ENCODE data around the gene TGM2. TPM values are rescaled to one million over a fixed set of nuclear protein-coding genes. Genes with fewer than 3 reads are reported as not detected.

TGM2 gene
- polyA plus RNA-seq, 1 donor: 13.8 TPM

DNA sequence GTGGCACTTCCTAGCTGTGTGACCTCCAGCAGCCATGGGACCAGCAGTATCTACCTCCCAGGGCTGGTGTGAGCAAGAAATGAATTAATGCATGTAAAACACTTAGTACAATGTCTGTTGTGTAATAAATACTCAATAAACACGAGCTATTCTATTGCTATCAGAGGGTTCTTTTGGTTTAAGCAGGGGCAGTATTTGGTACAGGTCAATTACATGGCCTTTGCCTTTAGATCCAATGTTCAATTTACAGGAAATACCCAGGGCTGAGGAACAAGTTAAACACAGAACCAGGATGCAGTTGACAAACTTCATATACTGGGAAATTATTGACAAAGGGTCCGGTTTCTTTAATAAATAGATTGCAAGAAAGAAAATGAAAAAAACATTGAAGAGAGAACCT, 2.9 kb downstream of the TGM2 start:
- no peak for DNase-seq (ENCODE audit: low read depth)

DNA sequence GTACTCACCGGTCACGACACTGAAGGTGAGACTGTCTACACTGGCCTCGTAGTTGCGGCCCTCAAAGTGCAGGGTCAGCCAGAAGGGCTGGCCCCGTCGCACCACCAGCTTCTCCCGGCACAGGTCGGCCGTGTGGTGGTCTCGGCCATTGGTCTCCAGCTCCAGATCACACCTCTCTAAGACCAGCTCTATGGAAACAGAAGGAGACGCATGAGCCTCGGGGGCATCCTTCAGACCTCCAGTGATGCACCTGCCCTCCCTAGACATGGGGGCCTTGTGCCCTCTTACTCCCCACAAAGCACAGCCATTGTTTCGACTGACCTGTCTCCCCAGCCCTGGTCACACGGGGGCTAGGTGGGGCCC, 3.7 kb downstream of the TGM2 start:
- no peak for DNase-seq (ENCODE audit: low read depth)

DNA sequence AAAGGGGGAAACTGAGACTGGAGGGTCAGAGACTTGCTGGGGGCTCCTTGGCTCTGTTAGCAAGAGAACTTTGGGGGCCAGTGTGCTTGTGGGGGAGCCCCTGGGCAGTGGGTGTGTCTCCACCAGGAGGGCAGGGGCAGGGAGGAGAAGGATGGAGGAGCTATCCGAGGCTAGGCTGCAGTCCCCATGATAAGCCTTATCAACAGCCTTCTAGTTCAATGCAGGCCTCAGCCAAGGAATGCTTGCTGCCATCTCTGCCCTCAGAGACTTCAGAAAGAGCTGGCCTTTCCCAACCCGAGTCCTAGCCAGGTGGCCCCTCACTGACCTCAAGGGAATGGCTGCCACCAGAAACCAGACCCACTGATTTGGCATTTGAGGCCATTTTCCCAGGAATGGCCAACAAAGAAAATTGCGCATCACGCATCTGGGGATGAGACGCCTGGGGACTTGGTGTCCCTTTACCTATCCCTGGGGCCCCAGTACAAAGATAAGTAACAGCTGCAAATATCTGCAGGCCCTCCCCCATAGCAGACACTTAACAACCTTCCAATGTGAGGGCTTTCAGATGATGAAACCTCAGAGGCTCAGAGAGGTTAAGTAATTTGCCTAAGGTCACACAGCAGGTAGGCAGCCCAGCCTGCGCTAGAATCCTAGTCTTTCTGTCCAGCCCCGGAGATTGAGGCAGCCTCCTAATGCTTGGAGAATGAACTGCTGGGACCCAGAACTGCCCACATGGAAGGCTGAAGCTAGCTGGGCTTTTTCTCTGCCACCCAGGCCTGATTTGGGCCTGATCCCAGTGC, 4.9 kb downstream of the TGM2 start:
- no peak for DNase-seq (ENCODE audit: low read depth)

DNA sequence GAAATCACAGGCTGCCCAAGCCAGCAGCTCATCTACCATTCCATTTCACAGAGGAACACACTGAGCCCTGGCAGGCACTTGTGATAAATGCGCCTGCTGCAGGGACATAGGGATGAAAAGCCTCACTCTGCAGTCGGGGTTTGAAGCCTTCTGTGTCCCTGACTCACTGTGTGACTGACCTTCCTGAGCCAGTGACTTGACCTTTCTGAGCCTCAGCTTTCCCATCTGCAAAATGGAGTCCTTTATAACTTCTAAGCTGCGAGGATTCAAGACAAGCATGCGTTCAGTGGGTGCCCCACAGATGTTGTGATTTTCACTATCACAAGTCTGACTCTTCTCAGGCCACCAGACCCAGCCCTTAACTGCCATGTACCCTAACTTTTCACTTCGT, 5.5 kb downstream of the TGM2 start:
- DNase-seq (ENCODE audit: low read depth): no peak

DNA sequence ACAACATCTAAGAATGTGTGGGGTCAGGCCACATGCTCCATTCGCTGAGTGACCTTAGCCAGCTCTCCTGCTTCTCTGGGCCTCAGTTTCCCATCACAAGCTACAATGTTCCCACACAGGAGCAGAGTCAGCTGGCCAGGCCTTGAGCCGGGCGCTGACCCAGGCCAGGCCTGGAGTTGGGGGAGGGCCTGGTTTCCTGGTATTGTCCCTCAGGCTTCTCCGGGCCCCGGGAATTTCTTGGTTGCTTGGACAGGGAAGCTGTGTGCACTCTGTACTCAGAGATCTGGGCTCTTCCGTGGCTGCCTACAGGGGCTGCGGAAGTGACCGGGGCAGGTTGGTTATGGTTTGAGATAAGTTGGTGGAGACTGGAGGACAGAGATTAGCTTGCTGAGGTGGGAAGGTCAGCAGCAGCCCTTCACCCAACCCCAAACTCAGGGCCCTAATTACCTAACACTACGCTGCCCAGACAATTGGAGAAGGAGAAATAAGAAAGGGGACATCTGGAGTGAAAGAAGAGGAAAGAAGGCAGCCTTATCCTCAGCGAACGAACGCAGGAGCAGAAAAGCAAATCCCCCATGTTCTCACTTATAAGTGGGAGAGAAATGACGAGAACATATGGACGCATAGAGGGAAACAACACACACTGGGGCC, 6.2 kb downstream of the TGM2 start:
- no peak for DNase-seq (ENCODE audit: low read depth)

DNA sequence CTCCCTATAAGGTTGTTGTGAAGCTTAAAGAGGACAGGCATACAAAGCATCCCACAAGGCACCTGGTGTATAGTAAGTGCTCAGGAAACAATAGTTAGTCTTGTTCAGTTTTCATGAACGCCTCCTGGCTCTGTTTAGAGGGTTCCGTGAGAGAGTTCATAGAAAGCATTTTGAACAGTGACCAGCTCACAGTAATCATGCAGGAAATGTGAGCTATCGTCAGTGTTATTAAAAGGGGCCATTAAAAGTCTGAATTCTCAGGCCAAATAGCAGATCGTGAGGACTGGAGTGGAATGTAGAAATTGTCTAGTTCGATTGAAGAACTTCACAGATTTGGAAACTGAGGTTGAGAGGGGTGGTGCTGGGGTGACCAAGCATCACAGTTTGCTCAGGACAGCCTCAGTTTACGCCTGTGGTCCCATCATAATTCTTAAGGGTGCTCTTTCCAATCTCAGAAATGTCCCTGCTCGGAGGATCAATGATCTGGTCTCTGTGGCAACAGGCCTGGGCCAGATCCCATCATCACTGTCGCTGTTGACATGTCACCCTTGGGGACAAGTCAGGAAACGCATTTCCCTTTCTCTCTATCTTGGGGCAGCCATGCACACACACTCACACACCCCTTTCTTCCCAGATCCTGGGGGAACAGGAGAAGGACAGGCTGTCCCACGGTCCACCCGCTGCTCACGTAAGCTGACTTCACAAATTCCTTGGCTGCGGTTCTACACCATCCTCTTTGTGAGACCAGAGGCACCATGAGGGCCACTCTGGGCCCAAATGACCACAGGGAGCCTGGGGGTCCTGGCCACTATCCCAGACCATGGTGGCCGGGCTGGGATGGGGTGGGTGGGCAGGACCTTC, 7.2 kb downstream of the TGM2 start:
- no peak for DNase-seq (ENCODE audit: low read depth)

DNA sequence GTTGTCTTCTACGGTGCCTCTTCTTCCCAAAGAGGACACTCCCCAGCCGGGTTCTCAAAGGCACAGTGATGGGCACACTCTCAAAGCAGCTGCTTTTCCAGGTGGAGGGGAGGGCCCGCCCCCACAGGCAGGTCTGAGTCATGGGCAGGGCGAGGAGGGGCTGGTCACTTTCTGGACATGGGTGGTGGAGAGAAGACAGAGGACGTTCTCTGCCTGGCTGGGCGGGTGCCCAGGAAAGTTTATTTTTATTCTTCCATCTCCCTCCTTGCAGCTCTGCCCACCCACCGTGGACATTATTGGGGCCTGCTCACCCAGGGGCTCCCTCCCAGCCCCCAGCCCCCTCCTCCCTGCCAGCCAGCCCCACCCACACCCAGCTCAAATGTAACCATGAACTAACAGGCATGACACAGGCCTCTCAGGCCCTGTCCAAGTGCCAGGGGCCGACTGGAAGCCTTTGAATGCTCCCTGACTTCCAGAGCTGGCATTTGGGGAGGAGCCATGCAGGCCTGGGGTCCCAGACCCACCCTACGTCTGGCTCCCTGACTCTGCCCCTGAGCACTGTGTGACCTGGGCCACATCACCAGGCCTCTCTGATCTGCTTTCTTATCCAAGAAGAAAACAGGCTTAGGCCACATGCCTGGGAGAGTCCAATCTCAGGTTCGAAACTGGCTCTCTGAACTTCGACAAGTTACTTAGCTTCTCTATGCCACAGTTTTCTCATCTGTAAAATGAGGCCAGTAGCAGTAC, 8.0 kb downstream of the TGM2 start:
- no peak for DNase-seq (ENCODE audit: low read depth)

DNA sequence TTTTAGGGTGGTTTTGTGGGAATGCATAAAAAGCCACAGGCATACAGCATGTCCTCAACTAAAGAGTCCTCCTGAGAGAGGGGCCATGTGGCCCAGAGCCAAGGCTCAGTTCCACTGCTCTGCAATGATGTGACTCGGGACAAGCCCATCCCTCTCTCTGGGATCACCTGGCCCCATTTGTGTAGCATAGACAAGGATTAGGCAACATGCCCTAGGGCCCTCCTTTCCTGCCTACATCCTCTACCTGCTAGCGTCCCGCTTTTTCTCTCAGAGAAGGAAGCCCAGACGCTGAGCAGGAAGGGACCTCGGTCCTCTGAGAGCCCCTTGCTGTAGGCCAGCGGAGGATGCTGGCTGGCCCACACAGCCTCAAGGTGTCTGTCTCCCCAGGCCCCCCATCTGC, 8.8 kb downstream of the TGM2 start:
- no peak for DNase-seq (ENCODE audit: low read depth)

DNA sequence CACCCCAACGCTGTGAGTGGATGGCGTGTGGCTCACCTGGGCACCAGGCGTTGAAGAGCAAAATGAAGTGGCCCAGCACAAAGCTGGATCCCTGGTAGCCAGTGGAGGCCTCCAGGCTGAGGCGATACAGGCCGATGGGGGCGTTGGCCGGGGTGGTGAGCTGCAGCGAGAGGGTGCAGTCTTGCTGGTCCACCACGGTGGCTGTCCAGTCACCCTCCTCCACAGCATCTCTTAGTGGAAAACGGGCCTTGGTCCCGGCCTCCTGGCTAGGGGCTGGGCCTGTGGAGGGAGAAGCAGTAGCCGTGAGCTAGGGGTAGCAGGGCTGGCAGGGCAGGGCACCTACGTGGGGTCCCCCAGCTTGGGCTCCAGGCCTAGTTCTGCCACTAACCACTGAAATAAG, 9.3 kb downstream of the TGM2 start:
- DNase-seq (ENCODE audit: low read depth): no peak

DNA sequence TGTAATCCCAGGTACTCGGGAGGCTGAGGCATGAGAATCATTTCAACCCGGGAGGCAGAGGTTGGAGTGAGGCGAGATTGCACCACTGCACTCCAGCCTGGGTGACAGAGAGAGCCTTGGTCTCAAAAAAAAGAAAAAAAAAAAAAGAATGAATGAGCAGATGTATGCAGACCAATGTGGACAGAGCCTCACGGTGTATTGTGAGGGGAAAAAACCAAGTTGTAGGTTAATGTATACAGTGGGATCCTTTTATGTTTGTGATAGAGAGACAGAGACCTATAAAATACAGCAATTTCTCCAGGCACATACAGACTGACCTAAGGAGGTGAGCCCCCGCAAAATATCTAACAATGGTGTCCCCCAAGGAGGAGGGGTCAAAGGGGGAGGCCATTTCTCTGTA, 11.7 kb downstream of the TGM2 start:
- DNase-seq (ENCODE audit: low read depth): no peak

DNA sequence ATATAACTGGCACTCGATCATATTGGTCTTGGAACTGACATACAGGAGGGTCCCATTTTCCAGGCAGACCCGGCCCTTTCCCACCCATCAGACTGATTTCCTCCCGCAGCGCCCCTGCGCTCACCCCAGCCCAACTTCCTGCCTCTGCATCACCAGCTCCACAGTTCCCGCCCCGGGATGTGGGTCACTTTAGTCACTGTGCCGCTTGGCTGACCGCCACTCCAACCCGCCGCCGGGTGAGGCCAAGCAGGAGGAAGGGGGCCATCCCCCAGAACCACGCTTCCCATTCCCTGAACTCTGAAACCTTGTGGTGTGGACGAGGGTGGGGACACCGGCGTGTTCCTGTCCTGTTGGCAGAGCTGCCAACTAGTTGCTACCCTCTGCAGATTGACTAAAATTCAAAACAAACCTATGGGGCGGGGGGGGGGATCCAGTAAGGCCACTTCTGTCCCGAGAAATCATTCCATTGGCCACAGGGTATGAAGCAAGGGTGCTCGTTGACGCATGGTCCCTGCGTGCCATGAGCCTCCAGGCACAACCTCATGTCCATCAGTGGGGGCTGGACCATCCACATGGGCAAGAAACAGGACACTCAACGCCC, 12.3 kb downstream of the TGM2 start:
- DNase-seq (ENCODE audit: low read depth): no peak

DNA sequence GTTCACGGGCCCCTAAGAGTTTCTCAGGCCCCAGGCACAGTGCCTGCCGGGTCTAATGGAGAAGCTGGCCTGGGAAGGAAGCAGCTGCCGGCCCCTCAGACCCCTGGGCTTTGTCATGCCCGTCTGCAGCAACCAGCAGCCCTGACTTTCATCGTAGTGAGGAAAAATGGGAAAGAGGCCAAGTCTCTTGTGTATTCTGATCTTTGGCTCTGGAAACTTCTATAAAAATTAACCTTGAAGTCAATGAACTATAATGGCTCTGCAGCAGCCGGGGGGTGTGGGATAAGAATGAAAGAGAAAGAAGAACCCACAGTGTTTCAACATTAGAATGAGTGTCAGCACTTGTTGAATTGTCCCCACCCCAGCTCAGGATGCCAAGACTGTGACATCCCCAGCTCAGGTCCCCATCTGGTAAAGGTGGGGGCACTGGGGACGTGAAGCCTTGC, 12.9 kb downstream of the TGM2 start:
- no peak for DNase-seq (ENCODE audit: low read depth)

DNA sequence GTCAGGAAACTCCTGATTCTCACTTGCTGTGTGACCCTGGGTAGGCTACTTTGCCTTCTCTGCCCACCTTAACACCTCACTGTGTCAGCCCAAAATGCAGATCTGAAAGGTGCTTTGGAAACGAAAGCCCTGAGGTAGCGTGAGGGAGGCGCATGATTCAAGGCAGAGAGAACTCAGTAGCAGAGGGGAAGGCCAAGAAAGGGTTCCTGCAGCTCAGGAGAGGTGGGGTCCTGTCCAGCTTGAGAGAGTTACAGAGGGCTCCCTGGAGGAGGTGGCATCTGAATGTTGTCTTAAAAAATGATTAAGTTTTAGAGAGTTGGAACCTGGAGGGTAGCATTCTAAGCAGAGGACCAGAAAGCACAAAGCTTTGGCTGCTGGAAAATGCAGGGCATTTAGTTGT, 13.6 kb downstream of the TGM2 start:
- no peak for DNase-seq (ENCODE audit: low read depth)

DNA sequence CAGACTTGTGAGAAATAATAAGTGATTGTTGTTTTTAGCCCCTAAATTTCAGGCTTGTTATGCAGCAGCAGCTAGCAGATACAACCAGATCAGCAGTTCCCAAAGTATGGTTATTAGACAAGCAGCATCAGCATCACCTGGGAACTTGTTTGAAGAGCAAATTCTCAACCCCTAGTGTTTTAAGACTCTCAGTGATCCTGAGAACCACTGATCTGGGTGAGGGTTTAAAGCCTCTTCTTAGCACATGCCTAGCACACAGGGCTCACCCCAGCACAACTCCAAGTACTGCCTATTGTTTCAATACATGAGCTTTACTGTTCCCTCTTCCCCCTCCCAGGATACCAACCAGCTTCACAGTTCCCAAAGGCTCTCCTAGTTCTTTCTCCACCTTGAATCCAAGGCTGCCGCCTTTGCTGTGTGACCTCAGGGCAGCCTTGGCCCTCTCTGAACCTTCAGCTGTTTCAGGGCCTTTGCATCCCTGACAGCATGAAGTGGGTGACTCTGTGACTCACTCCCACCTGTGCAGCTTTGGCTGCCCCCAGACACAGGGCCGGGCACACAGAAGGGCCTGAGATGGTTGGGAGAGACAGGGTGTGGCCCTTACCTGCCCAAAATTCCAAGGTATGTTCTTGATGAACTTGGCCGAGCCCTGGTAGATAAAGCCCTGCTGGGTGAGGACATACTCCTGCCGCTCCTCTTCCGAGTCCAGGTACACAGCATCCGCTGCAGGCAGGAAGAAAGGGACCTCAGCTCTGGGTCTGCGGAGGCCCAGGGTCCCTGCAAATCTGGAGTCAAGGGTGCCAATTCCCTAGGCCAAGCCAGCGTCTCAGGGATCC, 14.5 kb downstream of the TGM2 start:
- no peak for DNase-seq (ENCODE audit: low read depth)

DNA sequence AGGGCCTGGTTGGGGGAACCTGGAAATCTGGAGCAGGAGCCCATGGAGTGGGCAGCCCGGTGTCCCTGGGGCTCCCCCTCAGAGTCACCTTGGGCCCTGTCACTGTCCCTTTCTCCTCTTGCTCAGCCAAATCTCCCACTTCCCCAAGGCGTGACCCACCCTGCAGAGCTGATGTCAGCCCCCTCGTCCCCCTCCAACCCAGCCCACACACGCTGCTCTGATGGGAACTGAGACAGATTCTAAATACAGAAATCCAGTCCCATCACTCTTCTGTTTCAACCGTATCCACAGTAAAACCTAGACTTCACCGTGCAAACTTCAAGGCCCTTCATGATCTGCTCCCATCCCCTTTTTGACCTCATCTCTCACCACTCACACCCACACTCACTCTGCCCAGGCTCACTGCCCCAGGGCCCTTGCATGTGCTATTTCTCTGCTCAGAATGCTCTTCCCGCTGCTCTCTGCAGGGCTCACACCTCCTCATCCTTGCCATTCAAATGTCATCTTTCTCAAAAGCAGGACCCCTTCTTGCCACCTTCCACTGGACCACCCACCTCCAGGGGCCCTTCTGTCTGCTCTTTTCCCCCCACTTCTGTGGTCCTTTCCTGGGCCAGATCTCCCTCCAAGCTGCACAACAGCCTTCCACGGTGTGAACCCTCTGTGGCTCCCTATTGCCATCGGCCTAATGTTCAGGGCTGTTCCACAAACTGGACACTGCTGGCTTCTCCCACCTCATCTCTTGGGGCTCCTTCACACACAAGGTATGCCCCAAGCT, 16.6 kb downstream of the TGM2 start:
- no peak for DNase-seq (ENCODE audit: low read depth)

DNA sequence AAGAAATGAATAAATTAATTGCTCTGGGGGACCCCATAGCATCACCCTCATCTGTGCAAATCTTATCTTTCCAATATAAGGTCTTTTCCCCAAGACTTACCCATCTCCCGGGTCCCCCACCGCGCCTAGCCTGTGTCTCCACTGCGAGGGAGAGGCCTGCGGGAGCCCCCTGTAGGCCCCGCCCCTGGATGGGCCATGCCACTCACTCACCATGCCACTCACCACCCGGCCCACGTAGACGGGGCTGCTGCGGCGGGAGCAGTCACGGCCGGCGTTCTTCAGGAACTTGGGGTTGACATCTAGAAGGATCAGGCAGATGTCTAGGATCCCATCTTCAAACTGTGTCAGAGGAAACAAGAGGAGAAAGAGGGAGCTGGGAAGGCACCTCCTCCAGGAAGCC, 17.3 kb downstream of the TGM2 start:
- no peak for DNase-seq (ENCODE audit: low read depth)

DNA sequence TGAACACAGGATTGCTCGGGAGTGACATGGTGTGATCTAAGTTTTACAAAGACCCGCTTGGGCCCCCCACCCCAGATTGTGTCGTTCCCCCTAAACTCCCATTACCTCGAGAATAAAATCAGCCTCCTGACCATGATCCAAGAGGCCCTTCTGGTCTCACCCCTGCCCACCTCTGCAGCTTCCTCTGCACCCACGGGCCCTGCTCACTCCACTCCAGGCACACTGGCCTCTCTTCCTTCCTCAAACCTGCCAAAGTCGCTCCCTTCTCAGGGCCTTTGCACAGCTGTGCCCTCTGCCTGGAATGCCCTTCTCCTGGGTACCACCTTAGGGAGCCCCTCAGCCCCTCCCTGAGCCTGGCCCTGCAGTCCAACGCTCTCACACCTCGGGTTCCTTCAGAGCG, 17.9 kb downstream of the TGM2 start:
- DNase-seq (ENCODE audit: low read depth): no peak

DNA sequence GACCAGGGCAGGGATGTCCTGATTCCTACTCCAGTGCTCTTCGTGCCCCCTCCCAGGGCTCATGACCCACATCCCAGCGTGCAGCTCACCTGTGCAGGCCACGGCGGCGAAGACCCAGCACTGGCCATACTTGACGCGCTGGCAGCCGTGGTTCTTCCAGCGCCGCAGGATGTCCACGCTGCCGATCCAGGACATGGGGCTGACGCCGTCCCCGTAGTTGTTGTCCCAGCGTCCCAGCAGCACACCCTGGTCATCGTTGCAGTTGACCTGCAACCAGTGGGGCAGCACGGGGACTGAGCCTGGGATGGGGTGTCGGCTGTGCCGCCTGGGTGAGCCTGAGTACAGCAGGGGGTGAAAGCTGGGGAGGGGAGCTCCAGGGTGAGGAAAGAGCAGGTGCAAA, 18.4 kb downstream of the TGM2 start:
- no peak for DNase-seq (ENCODE audit: low read depth)

DNA sequence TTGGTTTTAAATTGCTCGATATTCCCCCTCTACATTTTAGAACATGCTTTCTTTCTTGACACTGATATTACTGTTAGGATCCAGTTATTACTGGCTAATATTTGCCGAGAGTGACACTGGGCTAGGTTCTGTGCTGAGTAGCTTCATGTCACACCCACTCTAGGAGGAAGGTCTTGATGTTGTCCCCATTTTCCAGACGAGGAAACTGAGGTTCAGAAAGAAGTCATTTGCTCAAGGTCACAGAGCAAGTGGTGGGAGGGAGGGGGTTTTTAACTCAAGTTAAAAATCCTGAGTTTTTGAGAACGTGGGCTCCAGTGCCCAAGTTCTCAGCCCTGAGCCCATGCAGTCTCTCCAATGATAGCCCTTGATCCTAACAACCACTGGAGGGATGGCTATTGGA, 18.9 kb downstream of the TGM2 start:
- DNase-seq (ENCODE audit: low read depth): no peak

DNA sequence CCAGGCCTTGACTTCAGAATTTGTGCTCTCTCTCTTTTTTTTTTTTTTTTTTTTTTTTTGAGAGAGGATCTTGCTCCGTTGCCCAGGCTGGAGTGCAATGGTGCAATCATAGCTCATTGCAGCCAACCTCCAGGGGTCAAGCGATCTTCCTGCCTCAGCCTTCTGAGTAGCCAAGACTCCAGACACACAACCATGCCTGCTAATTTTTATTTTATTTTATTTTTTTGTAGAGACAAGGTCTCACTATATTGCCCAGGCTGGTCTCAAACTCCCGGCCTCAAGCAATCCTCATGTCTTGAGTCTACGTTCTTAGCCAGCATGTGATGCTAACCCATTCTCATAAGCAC, 19.4 kb downstream of the TGM2 start:
- no peak for DNase-seq (ENCODE audit: low read depth)
